Renal cortical epithelial cell (primary cell): ENCODE results near the gene ACBD4. TPM values are rescaled to one million over a fixed set of nuclear protein-coding genes. Genes with fewer than 3 reads are reported as not detected.
"Not testable (repeated sequence)": the region's sequence is repeated elsewhere in the genome, so short reads cannot be mapped to it uniquely, and the experiment has no call there.

Source experiments
- DNase-seq: peaks from one replicate; pipeline ENCODE4 v3.0.0-alpha.2; 2011; ENCODE audit warnings: low read depth
- total RNA-seq: library from RNA; depleted of rRNA; stranded (reverse); fragments of >200 nt; gene quantifications from 2 replicates; pipeline ENCODE4 v1.2.3, GENCODE V29; 2014

Gene ACBD4
- total RNA-seq, 1 donor from 2014 or later, result 7.2 TPM

GRCh38 chr17:45119964-45120363, 15.5 kb upstream of the ACBD4 start:
- no peak for DNase-seq

- no peak for DNase-seq
These were observed 14.9 kb upstream of the ACBD4 start for GRCh38 chr17:45120558-45120957.

- no peak for DNase-seq
These were observed 14.4 kb upstream of the ACBD4 start for GRCh38 chr17:45121055-45121454.

- DNase-seq, result no peak
These were observed 12.3 kb upstream of the ACBD4 start for GRCh38 chr17:45123076-45123770.

- peak; percentile 86 for DNase-seq
These were observed 11.3 kb upstream of the ACBD4 start for GRCh38 chr17:45123930-45124796.

- DNase-seq, result not testable (repeated sequence)
These were observed 10.7 kb upstream of the ACBD4 start for GRCh38 chr17:45124797-45125122.

- no peak for DNase-seq
These were observed 10.0 kb upstream of the ACBD4 start for GRCh38 chr17:45125509-45125908.

GRCh38 chr17:45127207-45127547, 8.3 kb upstream of the ACBD4 start:
- no peak for DNase-seq

- DNase-seq, result peak; percentile 51
These were observed 7.8 kb upstream of the ACBD4 start for GRCh38 chr17:45127548-45128300.

GRCh38 chr17:45128331-45128730, 7.2 kb upstream of the ACBD4 start:
- no peak for DNase-seq

GRCh38 chr17:45128989-45129388, 6.5 kb upstream of the ACBD4 start:
- DNase-seq, result no peak

- peak; percentile 28 for DNase-seq
These were observed 6.0 kb upstream of the ACBD4 start for GRCh38 chr17:45129426-45129939.

- DNase-seq, result peak; percentile 38
These were observed 5.4 kb upstream of the ACBD4 start for GRCh38 chr17:45129940-45130680.

GRCh38 chr17:45130681-45131615, 4.5 kb upstream of the ACBD4 start:
- no peak for DNase-seq

GRCh38 chr17:45131616-45132319, 3.7 kb upstream of the ACBD4 start:
- no peak for DNase-seq

- no peak for DNase-seq
These were observed 3.2 kb upstream of the ACBD4 start, which contains the start of gene PLCD3 for GRCh38 chr17:45132320-45132571. PLCD3 (minus strand) TSS chr17:45132515; CDS start chr17:45132410, 105 bp downstream.

GRCh38 chr17:45132572-45133463, 2.7 kb upstream of the ACBD4 start:
- DNase-seq, result peak; percentile 50

- DNase-seq, result no peak
These were observed 698 bp downstream of the ACBD4 start for GRCh38 chr17:45135978-45136791.
